Measurements from ENCODE around the gene S100A12.

The S100A12 gene

GRCh38 chr1:153366261-153366660, 9.2 kb downstream of the S100A12 start:
- DNase-seq (ENCODE audit: low read depth), result no peak
- H3K4me3 ChIP-seq (ENCODE audit: low read depth, low read length), result no peak overlapping the region
- no peak for TF ChIP-seq CTCF (IDR thresholded peaks at IDR 0.05; ENCODE audit: low read depth, low read length, missing control alignments)
- in situ Hi-C loops (cut with HindIII; ENCODE audit: low sequenced_read_pairs), result loop anchor here (5.0 to 10.0 kb wide), 2 partner anchors 49 to 126 kb away; partner anchors contain the start of gene S100A7A

DNA sequence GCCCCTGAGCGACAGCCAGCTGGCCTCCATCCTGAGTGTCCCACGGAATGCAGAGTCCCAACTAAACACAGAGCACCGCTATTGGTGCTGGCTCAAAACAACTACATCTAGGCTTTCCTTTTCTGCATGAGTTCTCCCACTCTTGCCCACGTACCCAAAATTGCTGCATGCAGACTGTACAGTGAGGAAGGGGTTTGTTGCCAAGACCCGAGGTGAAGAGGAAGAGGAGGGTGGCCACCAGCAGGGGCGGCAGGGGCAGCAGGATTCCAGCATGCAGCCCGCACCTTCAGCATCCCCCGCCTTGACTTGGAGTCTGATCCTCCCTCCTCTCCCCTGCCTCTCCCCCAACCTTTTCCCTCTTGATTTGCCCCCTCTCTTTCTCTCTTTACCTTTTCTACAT, 9.7 kb downstream of the S100A12 start:
- H3K4me3 ChIP-seq (ENCODE audit: low read depth, low read length), result no peak overlapping the region
- TF ChIP-seq CTCF (IDR thresholded peaks at IDR 0.05; ENCODE audit: low read depth, low read length, missing control alignments), result no peak
- in situ Hi-C loops (cut with HindIII; ENCODE audit: low sequenced_read_pairs), result loop anchor here (5.0 to 10.0 kb wide), 2 partner anchors 49 to 127 kb away; partner anchors contain the start of gene S100A7A
- no peak for DNase-seq (ENCODE audit: low read depth)

DNA sequence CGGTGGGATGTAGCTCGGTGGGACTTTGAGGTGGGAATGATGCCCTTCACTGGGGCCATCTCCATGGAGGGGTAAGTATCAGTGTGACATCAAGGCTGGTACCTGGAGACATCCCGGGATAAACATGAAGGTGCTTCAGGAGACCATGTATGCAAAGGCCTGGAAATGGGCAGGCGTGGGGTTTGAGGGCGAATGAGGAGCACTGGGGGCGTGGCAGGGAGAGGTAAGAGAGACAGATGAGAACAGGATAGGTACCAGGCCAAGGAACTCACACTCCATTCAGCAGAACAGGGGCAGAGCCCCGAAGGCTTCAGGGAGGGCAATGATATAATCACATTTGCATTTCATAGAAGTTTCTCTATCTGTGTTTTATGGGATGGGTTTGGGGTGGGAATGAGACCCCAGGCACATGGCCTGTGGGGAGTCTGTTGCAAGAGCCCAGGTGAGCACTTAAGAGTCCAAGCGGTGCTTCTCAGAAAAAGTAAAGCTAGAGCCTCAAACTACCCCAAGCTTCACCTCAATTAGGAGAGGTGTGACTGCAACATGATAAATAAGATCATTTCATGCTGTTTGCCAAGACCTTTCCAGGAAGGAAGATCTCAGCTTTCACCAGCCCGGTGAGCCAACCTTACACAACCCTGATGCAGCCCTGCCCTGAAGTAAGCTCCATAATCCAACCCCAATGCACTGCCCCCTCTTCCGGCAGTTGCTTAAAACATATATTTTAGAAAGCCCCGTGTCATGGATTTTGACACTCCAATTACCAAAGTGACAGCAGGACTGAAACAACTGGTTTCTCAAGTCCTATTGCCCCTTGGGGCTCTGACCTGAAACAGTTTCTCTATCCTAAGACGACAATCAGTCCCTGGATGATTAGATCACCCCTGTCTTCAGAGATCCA, 10.4 kb downstream of the S100A12 start:
- DNase-seq (ENCODE audit: low read depth), result no peak
- no peak for TF ChIP-seq CTCF (IDR thresholded peaks at IDR 0.05; ENCODE audit: low read depth, low read length, missing control alignments)
- H3K4me3 ChIP-seq (ENCODE audit: low read depth, low read length), result no peak overlapping the region

GRCh38 chr1:153364156-153364555, 11.3 kb downstream of the S100A12 start:
- TF ChIP-seq CTCF (IDR thresholded peaks at IDR 0.05; ENCODE audit: low read depth, low read length, missing control alignments), result no peak
- no peak for DNase-seq (ENCODE audit: low read depth)
- in situ Hi-C loops (cut with HindIII; ENCODE audit: low sequenced_read_pairs), result loop anchor here (10.0 kb wide), 1 partner anchor 51 kb away; the partner anchor contains the start of gene S100A7A

More for the DNA sequence above, 10.4 kb downstream of the S100A12 start:
- in situ Hi-C loops (cut with HindIII; ENCODE audit: low sequenced_read_pairs), result loop anchor here (5.0 to 10.0 kb wide), 2 partner anchors 50 to 127 kb away; partner anchors contain the start of gene S100A7A

DNA sequence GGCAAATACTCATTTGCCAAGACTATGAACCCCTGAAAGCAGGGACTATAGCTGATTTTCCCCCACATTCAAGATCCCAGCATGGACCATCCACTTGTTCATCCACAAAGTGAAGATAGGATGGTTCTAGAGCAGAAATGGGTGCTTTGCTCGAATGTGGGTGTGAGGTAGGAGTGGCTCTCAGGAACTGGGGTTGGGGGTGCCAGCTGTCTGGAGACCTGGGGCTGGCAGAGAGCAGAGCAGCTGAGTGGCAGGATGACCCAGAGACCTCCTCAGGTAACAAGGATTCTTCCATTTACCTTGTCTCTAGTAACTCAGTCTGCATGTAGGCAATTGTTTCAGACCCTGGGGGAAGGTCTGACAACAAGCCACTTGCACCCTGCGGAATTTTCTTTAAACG, 11.8 kb downstream of the S100A12 start:
- H3K4me3 ChIP-seq (ENCODE audit: low read depth, low read length), result no peak overlapping the region
- in situ Hi-C loops (cut with HindIII; ENCODE audit: low sequenced_read_pairs), result loop anchor here (10.0 kb wide), 1 partner anchor 51 kb away; the partner anchor contains the start of gene S100A7A
- TF ChIP-seq CTCF (IDR thresholded peaks at IDR 0.05; ENCODE audit: low read depth, low read length, missing control alignments), result no peak
- no peak for DNase-seq (ENCODE audit: low read depth)

More at GRCh38 chr1:153364156-153364555, 11.3 kb downstream of the S100A12 start:
- no peak overlapping the region for H3K4me3 ChIP-seq (ENCODE audit: low read depth, low read length)

DNA sequence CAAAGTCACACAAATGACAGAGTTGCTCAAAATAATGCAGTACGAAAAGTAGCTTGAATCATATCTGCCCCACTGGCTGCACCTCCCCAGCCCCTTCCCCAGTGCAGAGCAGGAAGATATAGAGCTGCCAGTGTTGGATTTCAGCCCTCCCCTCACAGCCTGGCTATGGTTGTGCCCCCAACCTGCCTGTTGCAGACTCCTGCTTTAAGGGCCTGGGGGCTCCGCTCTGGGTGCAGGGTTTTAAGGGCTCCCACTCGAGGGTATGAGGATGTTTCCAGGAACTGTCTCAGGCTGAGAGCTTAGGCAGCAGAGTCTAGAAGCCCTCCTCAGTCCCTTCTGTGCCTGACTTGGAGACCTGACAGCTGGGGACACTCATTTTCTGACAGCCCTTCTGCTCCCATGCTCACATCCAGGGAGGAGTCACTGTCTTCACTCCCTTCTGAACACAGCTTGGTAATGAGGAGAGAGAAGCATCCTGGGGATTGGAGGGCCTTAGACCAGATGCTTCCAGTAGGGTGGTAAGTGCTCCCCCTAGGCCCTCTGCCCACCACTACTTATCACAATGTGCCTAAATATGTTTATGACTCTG, 13.1 kb downstream of the S100A12 start:
- TF ChIP-seq CTCF (IDR thresholded peaks at IDR 0.05; ENCODE audit: low read depth, low read length, missing control alignments), result no peak
- DNase-seq (ENCODE audit: low read depth), result no peak
- in situ Hi-C loops (cut with HindIII; ENCODE audit: low sequenced_read_pairs), result loop anchor here (10.0 kb wide), 1 partner anchor 53 kb away; the partner anchor contains the start of gene S100A7A
- no peak overlapping the region for H3K4me3 ChIP-seq (ENCODE audit: low read depth, low read length)
